ENCODE results near the gene PHACTR1. TPM values are rescaled to one million over a fixed set of nuclear protein-coding genes. Genes with fewer than 3 reads are reported as not detected.

The PHACTR1 gene
- total and polyA plus RNA-seq, 9 of the 15 experiments (the other 6 are each of a cell fraction or from before 2014, with no cell fraction given) = 11.5 to 32.6 (median 22.0) TPM

DNA sequence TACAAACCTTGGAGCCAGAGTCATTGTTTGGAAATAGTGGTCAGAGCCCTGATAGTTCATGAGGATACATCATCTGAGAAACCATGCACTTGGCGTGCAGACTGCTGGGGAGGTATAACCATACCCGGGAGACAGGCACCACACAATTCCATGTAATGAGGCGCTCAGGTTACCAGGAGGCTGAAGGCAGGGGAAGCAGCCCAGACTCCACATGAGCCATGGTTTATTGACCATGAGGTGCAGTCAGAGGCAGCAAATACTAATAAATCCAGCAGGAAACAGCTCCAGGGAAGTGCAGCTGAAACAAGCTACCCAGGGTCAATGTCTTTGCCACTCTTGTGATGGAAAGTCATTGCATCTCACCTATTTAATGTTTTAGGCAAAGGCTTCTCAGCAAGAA, 455.7 kb downstream of the PHACTR1 start:
- no TSS peak for BruUV-seq (replicated peaks)
- no peak overlapping the region for H3K9ac ChIP-seq (ENCODE audit: insufficient read depth in 1 of 2, low read depth in 2 of 2, low read length in 2 of 2)
- intact Hi-C loops (cut with micrococcal nuclease) = no loop called here
- H3K9me1 ChIP-seq (ENCODE audit: control insufficient read depth, insufficient read depth, low read length) = no peaks in the 10 kb centered on the region
- no peak overlapping the region for H3K4me2 ChIP-seq (ENCODE audit: insufficient read depth, low read length)
- no peaks in the 10 kb centered on the region for H3K79me2 ChIP-seq (ENCODE audit: control insufficient read depth, insufficient read depth, low read length)
- WGBS (ENCODE audit: insufficient coverage, low coverage, missing lambda C conversion rate) = 0% methylated on average over 3 of the region's 3 CpGs
- no peak overlapping the region for H2AFZ ChIP-seq (ENCODE audit: low read depth, low read length)
- TF ChIP-seq ZNF311 (CRISPR knock-in tag; IDR thresholded peaks at IDR 0.05) = no peak
- TF ChIP-seq ARID3B (CRISPR knock-in tag; IDR thresholded peaks at IDR 0.05; ENCODE audit: borderline replicate concordance) = no peak
- TF ChIP-seq ZNF695 (CRISPR knock-in tag; IDR thresholded peaks at IDR 0.05) = no peak
- no peak for TF ChIP-seq FOXK1 (CRISPR knock-in tag; IDR thresholded peaks at IDR 0.05; ENCODE audit: borderline replicate concordance)
- TF ChIP-seq, protein P1, sequence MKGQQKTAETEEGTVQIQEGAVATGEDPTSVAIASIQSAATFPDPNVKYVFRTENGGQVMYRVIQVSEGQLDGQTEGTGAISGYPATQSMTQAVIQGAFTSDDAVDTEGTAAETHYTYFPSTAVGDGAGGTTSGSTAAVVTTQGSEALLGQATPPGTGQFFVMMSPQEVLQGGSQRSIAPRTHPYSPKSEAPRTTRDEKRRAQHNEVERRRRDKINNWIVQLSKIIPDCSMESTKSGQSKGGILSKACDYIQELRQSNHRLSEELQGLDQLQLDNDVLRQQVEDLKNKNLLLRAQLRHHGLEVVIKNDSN (CRISPR knock-in tag; IDR thresholded peaks at IDR 0.05) = no peak
- no peak for TF ChIP-seq ZNF277 (CRISPR knock-in tag; IDR thresholded peaks at IDR 0.05; ENCODE audit: borderline replicate concordance)
- no peak for TF ChIP-seq ZNF76 (CRISPR knock-in tag; IDR thresholded peaks at IDR 0.05; ENCODE audit: borderline replicate concordance)
- TF ChIP-seq ZNF217 (CRISPR knock-in tag; IDR thresholded peaks at IDR 0.05) = no peak
- FAIRE-seq (no peak), DNase-seq (ENCODE audit: extremely low read depth in 1 of 4, low spot score in 3 of 4) (no peak), ATAC-seq (no peak)
- no peaks in the 10 kb centered on the region; the same call in 1 of the 2 replicates for H4K20me1 ChIP-seq (replicated peaks; ENCODE audit: control insufficient read depth, insufficient read depth, low read length)
- no peaks in the 10 kb centered on the region for H3K36me3 ChIP-seq (ENCODE audit: control insufficient read depth, insufficient read depth, low read length)
- H3K27ac ChIP-seq (ENCODE audit: extremely low read depth, low read depth, low read length) = no peak overlapping the region
- H3K9me3 ChIP-seq (replicated peaks; ENCODE audit: control insufficient read depth, insufficient read depth, low read depth, low read length) = no peaks in the 10 kb centered on the region
- in situ Hi-C loops (cut with MboI) = no loop called here
- ChIA-PET POLR2A (interaction anchor here (0.8 kb wide), 1 partner anchor 401 kb away, joined by 3 read pairs; no protein-coding TSS in a partner anchor), CTCF (ENCODE audit: low intra/inter-chr PET ratio) (no interaction called here)
- H3K27me3 ChIP-seq (ENCODE audit: control insufficient read depth in 2 of 2, insufficient read depth in 2 of 2, low read length in 2 of 2) = peaks cover 20 to 42% of the 10 kb centered on the region in 2 experiments
- H3K4me3 ChIP-seq = no peak overlapping the region
- H3K4me1 ChIP-seq (replicated peaks in 1 of 2; ENCODE audit: control insufficient read depth in 2 of 2, insufficient read depth in 2 of 2, low read length in 2 of 2) = no peaks in the 10 kb centered on the region
